ENCODE measurements around the gene C1RL. TPM values are rescaled to one million over a fixed set of nuclear protein-coding genes. Genes with fewer than 3 reads are reported as not detected.

Gene C1RL
- total and polyA plus RNA-seq, 9 donors = 11.2 to 18.6 (median 12.9) TPM

DNA sequence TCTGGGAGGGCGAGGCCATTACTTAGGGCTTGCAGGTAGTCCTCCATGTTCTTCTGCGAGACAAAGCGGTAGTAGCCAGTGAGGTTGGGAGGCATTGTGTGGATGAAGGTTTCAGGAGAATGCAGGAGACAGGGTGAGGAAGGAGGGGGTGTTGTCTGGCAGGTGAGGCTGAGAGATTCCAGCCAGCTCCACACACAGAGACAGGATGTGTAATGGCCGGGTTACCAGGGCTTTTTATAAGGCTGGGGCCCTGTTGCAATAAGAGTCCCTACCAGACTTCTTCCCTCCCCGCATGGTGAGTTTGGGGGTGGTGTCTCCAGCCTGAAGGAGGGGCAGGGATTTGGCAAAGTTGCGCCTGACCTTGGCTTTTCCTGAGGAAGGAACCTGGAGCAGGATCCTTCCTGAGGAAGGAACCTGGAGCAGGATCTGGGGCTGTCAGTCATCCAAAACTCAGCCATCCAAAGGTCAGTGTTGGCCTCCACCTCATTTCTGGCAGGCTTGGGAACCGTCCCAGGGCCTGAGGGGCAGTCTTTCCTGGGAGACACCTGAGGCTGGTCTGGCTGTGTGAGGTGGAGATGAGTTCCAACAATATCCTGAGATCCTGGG is 19.8 kb upstream of the C1RL start, which contains the start of gene RBP5:
TSS of gene RBP5 (minus strand) at position 209 of the 606 bp plus-strand sequence. CDS start at position 95, 114 bp downstream.
- 80% methylated on average over 5 of the region's 7 CpGs for WGBS (ENCODE audit: insufficient coverage)
- no peak for DNase-seq
- H3K27me3 ChIP-seq (ENCODE audit: control insufficient read depth, insufficient read depth, low read length) = peaks cover 33% of the 10 kb centered on the region
- no peaks in the 10 kb centered on the region for H3K9me3 ChIP-seq (replicated peaks; ENCODE audit: control insufficient read depth, low read depth, low read length)
- H3K4me1 ChIP-seq (ENCODE audit: control insufficient read depth, insufficient read depth, low read length) = peaks cover 31% of the 10 kb centered on the region
- H3K36me3 ChIP-seq (ENCODE audit: control insufficient read depth, insufficient read depth, low read length) = peaks cover 1% of the 10 kb centered on the region
- peak within 1 kb of the TSS; percentile 62 for H3K4me3 ChIP-seq (ENCODE audit: low read length)
- H3K27ac ChIP-seq (ENCODE audit: low read length) = peak within 1 kb of the TSS; percentile 31

DNA sequence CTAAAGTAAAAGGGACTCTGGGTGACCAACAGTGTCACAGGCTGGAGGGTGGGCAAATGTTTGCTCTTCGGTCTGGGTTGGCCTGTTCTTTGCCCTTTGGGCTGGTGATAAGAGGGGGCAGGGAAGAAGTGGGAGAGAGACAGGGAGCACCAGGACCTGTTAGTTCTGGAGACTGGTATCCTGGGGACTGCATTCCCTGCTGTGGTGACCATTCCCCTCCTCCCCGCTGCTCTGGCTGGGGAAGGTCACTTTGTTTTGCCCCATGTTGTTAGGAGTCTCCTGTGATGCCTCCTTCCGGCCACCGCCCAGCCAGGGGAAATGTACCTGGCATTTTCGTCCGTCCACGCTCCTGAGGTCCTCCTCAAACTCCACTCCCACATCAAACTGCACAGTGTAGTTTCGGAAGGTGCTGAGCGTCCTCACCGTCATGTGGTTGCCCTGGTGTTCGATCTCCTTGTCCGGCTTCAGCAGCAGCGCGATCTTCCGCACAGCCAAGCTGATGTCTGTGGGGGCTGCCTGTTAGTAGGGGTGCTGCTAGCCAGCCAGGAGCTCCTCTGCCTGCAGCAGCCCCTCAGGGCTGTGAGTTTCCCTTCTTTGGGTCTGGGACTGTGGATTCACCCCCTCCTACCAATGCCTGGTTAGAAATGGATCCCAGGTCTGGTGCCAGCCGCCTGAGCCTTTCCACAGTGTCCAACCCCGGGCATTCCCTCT is 19.1 kb upstream of the C1RL start:
- no peak overlapping the region for H3K27ac ChIP-seq (ENCODE audit: low read length)
- H3K4me1 ChIP-seq (ENCODE audit: control insufficient read depth, insufficient read depth, low read length) = peaks cover 35% of the 10 kb centered on the region
- H3K4me3 ChIP-seq (ENCODE audit: low read length) = no peak overlapping the region
- peaks cover 33% of the 10 kb centered on the region for H3K27me3 ChIP-seq (ENCODE audit: control insufficient read depth, insufficient read depth, low read length)
- no peaks in the 10 kb centered on the region for H3K9me3 ChIP-seq (replicated peaks; ENCODE audit: control insufficient read depth, low read depth, low read length)
- 90% methylated on average over 10 of the region's 17 CpGs for WGBS (ENCODE audit: insufficient coverage)
- H3K36me3 ChIP-seq (ENCODE audit: control insufficient read depth, insufficient read depth, low read length) = no peaks in the 10 kb centered on the region
- DNase-seq = no peak

DNA sequence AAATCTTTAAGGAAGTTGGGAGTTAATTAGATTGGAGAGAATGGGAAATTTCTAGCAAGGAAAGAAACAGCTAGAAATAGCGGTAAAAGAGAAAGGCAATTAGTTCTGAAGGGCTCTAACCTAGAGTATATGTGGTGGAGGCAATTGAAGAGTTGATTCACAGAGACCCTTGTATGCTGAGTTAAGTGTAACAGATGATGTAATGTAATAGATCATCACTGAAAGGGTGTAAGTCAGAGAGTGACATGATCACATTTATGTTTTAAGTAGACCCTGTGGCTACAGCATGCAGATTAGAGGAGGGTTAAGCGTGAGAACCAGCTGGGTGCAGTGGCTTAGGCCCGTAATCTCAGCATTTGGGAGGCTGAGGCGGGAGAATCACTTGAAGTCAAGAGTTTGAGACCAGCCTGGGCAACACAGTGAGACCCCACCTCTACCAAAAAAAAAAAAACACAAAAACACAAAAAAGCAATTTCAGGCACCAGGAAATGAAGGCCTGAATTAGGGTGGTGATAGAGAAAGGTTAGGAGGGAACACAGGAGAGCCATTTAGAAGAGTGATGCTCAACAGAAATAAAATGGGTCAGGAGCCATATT is 16.7 kb upstream of the C1RL start:
- Histone ChIP-seq H3K4me1 (ENCODE audit: control insufficient read depth, insufficient read depth, low read length) (peaks cover 41% of the 10 kb centered on the region), H3K36me3 (ENCODE audit: control insufficient read depth, insufficient read depth, low read length) (no peaks in the 10 kb centered on the region), H3K4me3 (ENCODE audit: low read length) (no peak overlapping the region), H3K9me3 (replicated peaks; ENCODE audit: control insufficient read depth, low read depth, low read length) (no peaks in the 10 kb centered on the region), H3K27me3 (ENCODE audit: control insufficient read depth, insufficient read depth, low read length) (peaks cover 28% of the 10 kb centered on the region), H3K27ac (ENCODE audit: low read length) (no peak overlapping the region)
- WGBS (ENCODE audit: insufficient coverage) = 92% methylated on average over 2 of the region's 4 CpGs
- no peak for DNase-seq

DNA sequence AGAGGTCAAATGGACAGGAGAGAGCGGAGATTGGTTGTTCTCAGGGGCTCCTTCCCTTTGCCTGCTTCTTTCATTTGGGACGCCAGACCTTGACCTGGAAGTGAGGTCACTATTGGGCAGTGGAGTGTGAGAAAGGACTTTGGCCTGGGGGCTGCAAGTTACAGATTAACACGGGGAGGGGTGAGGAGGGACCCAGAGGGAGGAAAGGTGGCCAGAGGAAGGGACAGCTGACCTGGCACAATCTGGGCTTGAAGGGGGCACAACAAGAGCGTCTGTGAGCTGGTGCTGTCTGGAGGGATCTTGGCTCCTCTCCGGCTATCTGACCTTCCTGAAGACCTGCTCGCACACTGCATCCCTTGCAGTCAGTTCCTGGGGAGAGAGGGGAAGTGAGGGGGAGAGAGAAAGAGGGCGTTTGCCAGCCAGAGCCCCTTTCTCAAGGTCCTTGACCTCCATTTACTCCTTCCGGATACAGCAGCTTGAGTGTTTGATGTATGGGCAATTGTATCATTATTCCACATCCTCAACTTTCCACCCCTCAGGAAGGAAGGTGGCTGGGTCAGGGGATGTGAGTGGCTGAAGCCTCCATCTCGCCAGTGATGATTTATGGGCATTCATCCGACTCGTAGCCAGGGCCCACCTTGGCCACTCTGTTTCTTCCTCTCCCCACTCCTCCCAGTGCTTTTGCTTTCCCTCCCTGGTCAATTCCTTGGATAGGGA is 14.9 kb upstream of the C1RL start:
- WGBS (ENCODE audit: insufficient coverage) = 51% methylated on average over 5 of the region's 11 CpGs
- H3K4me1 ChIP-seq (ENCODE audit: control insufficient read depth, insufficient read depth, low read length) = peaks cover 32% of the 10 kb centered on the region
- H3K27ac ChIP-seq (ENCODE audit: low read length) = no peak overlapping the region
- H3K9me3 ChIP-seq (replicated peaks; ENCODE audit: control insufficient read depth, low read depth, low read length) = no peaks in the 10 kb centered on the region
- H3K27me3 ChIP-seq (ENCODE audit: control insufficient read depth, insufficient read depth, low read length) = peaks cover 14% of the 10 kb centered on the region
- DNase-seq = no peak
- no peak overlapping the region for H3K4me3 ChIP-seq (ENCODE audit: low read length)
- no peaks in the 10 kb centered on the region for H3K36me3 ChIP-seq (ENCODE audit: control insufficient read depth, insufficient read depth, low read length)

DNA sequence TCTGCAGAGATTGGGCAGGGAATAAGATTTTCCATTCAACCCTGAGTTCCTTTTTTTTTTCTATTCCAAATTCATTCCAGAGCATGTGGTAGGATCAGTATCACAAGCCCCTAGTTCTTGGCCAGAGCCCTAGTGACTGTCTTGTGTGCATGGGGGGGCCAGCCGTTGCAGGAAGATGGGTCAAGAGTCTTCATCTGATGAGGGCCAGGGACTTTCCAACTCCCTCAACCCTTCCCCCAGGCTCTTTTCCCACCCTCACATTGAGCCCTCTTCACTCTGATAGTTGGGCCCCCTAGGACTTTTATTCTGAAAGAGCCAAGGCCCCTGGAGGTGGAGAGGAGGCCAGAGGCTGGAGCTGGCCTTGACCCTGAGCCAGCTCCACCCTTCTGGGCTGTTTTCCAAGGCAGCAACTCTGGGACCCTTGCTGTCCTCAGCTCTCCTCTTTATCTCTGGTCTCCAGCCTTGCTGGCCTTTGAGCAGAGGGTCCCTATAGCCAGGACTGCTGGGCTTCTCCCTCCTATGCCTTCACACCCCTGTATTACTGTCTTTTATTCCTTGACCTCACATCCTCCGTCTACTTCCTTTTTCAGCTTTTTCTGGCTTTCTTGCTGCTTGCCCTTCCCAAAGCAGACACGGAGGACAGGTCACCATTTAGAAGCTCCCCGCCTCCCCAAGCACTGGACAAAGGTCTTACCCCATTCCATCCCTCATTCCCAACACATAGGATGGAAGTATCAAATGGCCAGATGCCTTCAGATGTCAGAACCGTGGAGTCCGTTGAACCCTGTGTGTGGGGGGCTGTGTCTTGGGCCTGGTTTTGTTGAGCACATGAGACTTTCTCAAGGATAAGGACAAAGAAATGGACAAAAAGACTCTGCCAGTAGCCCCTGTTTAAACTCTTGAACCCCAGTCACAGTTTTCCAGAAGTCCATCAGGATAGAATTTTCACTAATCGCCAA is 14.1 kb upstream of the C1RL start:
- Histone ChIP-seq H3K36me3 (ENCODE audit: control insufficient read depth, insufficient read depth, low read length) (no peaks in the 10 kb centered on the region), H3K4me3 (ENCODE audit: low read length) (no peak overlapping the region), H3K9me3 (replicated peaks; ENCODE audit: control insufficient read depth, low read depth, low read length) (no peaks in the 10 kb centered on the region), H3K27me3 (ENCODE audit: control insufficient read depth, insufficient read depth, low read length) (peaks cover 7% of the 10 kb centered on the region), H3K27ac (ENCODE audit: low read length) (peak overlapping the region; percentile 59), H3K4me1 (ENCODE audit: control insufficient read depth, insufficient read depth, low read length) (peaks cover 23% of the 10 kb centered on the region)
- WGBS (ENCODE audit: insufficient coverage) = 29% methylated on average over 3 of the region's 7 CpGs
- DNase-seq = peak; percentile 90

DNA sequence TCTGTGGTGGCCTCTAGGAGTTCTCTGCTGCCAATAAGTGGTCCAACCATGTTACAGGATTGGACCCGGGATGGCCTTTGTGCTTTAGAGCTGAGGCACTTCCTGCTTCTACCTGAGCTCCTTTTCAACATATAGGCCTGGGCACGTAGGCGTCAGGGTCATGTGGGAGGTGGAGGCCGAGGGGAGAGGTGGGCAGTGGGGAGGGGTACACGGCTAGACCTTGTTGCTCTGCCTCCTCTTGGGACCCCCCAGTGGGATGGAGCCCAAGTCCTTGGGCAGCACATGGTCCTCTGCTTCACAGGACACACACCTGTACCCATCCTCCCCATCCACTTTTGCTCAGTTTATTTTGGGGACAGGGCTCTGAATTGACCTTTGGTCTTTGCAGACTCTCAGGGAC is 12.3 kb upstream of the C1RL start:
- peaks cover 22% of the 10 kb centered on the region for H3K4me1 ChIP-seq (ENCODE audit: control insufficient read depth, insufficient read depth, low read length)
- no peaks in the 10 kb centered on the region for H3K9me3 ChIP-seq (replicated peaks; ENCODE audit: control insufficient read depth, low read depth, low read length)
- no peaks in the 10 kb centered on the region for H3K36me3 ChIP-seq (ENCODE audit: control insufficient read depth, insufficient read depth, low read length)
- H3K27ac ChIP-seq (ENCODE audit: low read length) = no peak overlapping the region
- H3K27me3 ChIP-seq (ENCODE audit: control insufficient read depth, insufficient read depth, low read length) = peaks cover 5% of the 10 kb centered on the region
- WGBS (ENCODE audit: insufficient coverage) = 86% methylated on average over 1 of the region's 5 CpGs
- DNase-seq = no peak
- H3K4me3 ChIP-seq (ENCODE audit: low read length) = no peak overlapping the region

DNA sequence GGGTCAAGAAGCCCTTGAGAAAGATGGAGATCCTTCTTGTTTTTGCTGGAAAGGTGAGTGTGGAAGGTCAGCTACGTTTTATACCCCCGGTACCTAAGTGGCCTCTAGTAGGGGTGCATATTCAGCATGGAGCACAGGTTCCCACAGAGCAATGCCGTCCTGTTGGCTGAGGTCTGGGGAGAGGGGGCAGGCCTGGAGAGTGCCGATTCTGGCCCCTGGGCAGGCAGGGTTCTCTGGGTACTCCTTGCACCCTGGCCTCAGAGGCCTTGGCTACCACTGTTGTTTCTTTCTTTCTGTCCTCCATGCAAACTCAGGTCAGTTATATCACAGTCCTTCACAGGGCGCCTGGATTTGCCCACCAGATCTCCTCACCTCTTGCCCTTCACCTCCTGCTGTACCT is 11.2 kb upstream of the C1RL start:
- Histone ChIP-seq H3K27ac (ENCODE audit: low read length) (no peak overlapping the region), H3K4me3 (ENCODE audit: low read length) (no peak overlapping the region), H3K27me3 (ENCODE audit: control insufficient read depth, insufficient read depth, low read length) (peaks cover 5% of the 10 kb centered on the region), H3K36me3 (ENCODE audit: control insufficient read depth, insufficient read depth, low read length) (no peaks in the 10 kb centered on the region), H3K9me3 (replicated peaks; ENCODE audit: control insufficient read depth, low read depth, low read length) (no peaks in the 10 kb centered on the region), H3K4me1 (ENCODE audit: control insufficient read depth, insufficient read depth, low read length) (peaks cover 22% of the 10 kb centered on the region)
- DNase-seq = no peak
- 81% methylated on average over 5 of the region's 5 CpGs for WGBS (ENCODE audit: insufficient coverage)

DNA sequence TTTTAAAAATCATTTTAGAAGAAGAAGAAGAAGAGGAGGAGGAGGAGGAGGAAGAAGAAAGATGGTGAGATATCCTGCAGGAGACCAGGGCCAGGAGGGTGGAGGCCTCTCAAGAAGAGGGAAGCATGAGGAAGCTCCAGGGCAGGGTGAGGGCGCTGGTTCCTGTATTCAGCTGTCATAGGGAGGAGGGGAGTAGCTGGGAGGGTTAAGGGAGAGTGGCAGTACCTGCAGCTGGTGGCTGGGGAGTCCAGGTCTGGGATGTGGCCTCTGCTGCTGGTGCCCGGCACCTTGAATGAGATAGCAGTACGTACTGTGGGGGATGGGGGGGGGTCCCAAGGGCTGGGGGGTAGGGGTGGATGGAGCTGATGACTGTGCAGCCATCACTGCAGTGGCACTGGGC is 9.9 kb upstream of the C1RL start:
- Histone ChIP-seq H3K27me3 (ENCODE audit: control insufficient read depth, insufficient read depth, low read length) (no peaks in the 10 kb centered on the region), H3K27ac (ENCODE audit: low read length) (no peak overlapping the region), H3K4me1 (ENCODE audit: control insufficient read depth, insufficient read depth, low read length) (peaks cover 22% of the 10 kb centered on the region), H3K9me3 (replicated peaks; ENCODE audit: control insufficient read depth, low read depth, low read length) (no peaks in the 10 kb centered on the region), H3K4me3 (ENCODE audit: low read length) (no peak overlapping the region), H3K36me3 (ENCODE audit: control insufficient read depth, insufficient read depth, low read length) (peaks cover 2% of the 10 kb centered on the region)
- WGBS (ENCODE audit: insufficient coverage) = 76% methylated on average over 3 of the region's 3 CpGs
- DNase-seq = no peak

DNA sequence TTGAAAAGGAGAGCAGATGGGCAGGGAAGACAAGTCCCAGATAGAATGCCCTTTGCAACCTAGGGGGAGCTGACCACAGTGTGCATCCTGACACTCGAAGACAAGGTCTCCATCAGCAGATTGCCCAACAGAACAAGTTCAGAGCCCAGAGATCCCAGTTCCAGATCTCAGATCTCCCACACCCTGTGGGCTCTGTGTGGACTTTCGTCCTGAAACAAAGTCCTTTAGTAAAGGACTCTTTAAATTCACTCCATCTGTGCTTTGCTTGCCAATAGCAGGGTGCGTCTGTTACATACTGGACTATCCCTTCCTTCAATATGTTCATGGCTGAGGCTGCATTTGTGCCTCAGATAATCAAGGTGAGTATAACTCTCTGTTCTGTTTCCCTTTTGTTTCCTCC is 8.7 kb upstream of the C1RL start:
- no peaks in the 10 kb centered on the region for H3K27me3 ChIP-seq (ENCODE audit: control insufficient read depth, insufficient read depth, low read length)
- H3K9me3 ChIP-seq (replicated peaks; ENCODE audit: control insufficient read depth, low read depth, low read length) = no peaks in the 10 kb centered on the region
- DNase-seq = no peak
- peaks cover 2% of the 10 kb centered on the region for H3K36me3 ChIP-seq (ENCODE audit: control insufficient read depth, insufficient read depth, low read length)
- H3K27ac ChIP-seq (ENCODE audit: low read length) = no peak overlapping the region
- no peak overlapping the region for H3K4me3 ChIP-seq (ENCODE audit: low read length)
- WGBS (ENCODE audit: insufficient coverage) = 85% methylated on average over 1 of the region's 3 CpGs
- peaks cover 20% of the 10 kb centered on the region for H3K4me1 ChIP-seq (ENCODE audit: control insufficient read depth, insufficient read depth, low read length)
